Neuron (in vitro differentiated cells): ENCODE data around the gene CSNK1G2.
"Not testable (repeated sequence)": the region's sequence is repeated elsewhere in the genome, so short reads cannot be mapped to it uniquely, and the experiment has no call there.

ENCODE experiments used
- H2AFZ ChIP-seq: one replicate; pipeline ENCODE4 v1.6.1; 2013; ENCODE audit warnings: low read depth, mild to moderate bottlenecking, inconsistent platforms, low read length, moderate library complexity
- H3K27me3 ChIP-seq: one replicate; pipeline ENCODE4 v1.6.1; 2013; ENCODE audit warnings: low read length; ENCODE audit not compliant: insufficient read depth
- H3K36me3 ChIP-seq: one replicate; pipeline ENCODE4 v1.6.1; 2013; ENCODE audit warnings: low read length; ENCODE audit not compliant: insufficient read depth
- H3K4me1 ChIP-seq: one replicate; pipeline ENCODE4 v1.6.1; 2013; ENCODE audit warnings: low read length; ENCODE audit not compliant: insufficient read depth
- H3K4me3 ChIP-seq: 2 replicates; pipeline ENCODE4 v1.5.1; 2013; ENCODE audit warnings: mild to moderate bottlenecking, low read length, moderate library complexity
- H3K9me3 ChIP-seq: one replicate; pipeline ENCODE4 v1.6.1; 2013; ENCODE audit warnings: low read length

CSNK1G2 gene

GRCh38 chr19:1984357-1984756 lies 43.4 kb downstream of the CSNK1G2 start:
- Histone ChIP-seq H2AFZ (no peak overlapping the region), H3K4me3 (no peak overlapping the region), H3K27me3 (no peaks in the 10 kb centered on the region), H3K9me3 (no peaks in the 10 kb centered on the region), H3K4me1 (no peaks in the 10 kb centered on the region), H3K36me3 (peaks cover 70% of the 10 kb centered on the region)

DNA sequence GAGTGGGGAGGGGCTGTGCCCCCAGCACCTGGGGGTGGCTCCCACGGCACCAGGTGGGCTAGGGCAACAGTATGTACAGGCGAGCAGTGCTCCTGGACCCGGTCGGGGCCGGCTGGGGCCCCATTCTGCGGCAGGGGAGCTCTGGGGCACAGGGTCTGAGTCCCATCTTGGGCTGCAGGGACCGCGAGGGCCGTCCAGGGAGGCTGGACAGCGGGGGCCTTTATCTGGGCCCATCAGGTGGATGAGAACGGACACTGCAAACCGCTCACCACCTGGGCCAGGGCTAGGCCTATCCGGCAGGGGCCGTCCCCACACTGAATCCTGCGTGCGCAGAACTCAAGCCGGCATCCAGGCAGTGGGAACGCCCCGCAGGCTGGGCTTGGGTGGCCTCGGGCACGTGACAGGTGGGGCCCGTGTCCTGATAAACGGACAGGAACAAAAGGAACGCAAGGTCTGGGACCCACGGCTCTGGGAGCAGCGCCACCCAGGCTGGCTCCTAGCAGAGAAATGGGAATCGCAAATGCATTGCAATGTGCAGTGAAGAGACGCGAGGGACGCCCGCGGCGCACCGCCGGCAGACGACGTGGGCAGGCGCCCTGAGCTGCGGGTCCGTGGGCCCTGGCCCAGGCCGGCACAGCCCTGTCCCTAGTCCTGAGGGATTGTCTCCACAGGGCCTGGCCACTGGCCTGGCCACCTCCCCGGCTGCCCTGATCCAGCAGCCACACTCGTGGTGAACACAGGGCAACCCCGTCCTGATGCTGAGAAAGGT lies 44.8 kb downstream of the CSNK1G2 start:
- Histone ChIP-seq H2AFZ (no peak overlapping the region), H3K9me3 (no peaks in the 10 kb centered on the region), H3K4me3 (no peak overlapping the region), H3K36me3 (peaks cover 76% of the 10 kb centered on the region), H3K4me1 (no peaks in the 10 kb centered on the region), H3K27me3 (no peaks in the 10 kb centered on the region)

GRCh38 chr19:1986357-1987162 lies 45.6 kb downstream of the CSNK1G2 start:
- Histone ChIP-seq H3K4me3 (no peak overlapping the region), H2AFZ (no peak overlapping the region), H3K9me3 (no peaks in the 10 kb centered on the region), H3K36me3 (peaks cover 77% of the 10 kb centered on the region), H3K27me3 (no peaks in the 10 kb centered on the region), H3K4me1 (no peaks in the 10 kb centered on the region)

GRCh38 chr19:1987197-1988187 lies 46.5 kb downstream of the CSNK1G2 start:
- Histone ChIP-seq H3K4me3 (no peak overlapping the region), H2AFZ (no peak overlapping the region), H3K9me3 (no peaks in the 10 kb centered on the region), H3K36me3 (peaks cover 70% of the 10 kb centered on the region), H3K4me1 (no peaks in the 10 kb centered on the region), H3K27me3 (no peaks in the 10 kb centered on the region)

GRCh38 chr19:1988464-1988863 lies 47.5 kb downstream of the CSNK1G2 start:
- H2AFZ ChIP-seq, H3K27me3 ChIP-seq, H3K9me3 ChIP-seq, H3K4me1 ChIP-seq, H3K4me3 ChIP-seq: not testable (repeated sequence)
- peaks cover 72% of the 10 kb centered on the region for H3K36me3 ChIP-seq

DNA sequence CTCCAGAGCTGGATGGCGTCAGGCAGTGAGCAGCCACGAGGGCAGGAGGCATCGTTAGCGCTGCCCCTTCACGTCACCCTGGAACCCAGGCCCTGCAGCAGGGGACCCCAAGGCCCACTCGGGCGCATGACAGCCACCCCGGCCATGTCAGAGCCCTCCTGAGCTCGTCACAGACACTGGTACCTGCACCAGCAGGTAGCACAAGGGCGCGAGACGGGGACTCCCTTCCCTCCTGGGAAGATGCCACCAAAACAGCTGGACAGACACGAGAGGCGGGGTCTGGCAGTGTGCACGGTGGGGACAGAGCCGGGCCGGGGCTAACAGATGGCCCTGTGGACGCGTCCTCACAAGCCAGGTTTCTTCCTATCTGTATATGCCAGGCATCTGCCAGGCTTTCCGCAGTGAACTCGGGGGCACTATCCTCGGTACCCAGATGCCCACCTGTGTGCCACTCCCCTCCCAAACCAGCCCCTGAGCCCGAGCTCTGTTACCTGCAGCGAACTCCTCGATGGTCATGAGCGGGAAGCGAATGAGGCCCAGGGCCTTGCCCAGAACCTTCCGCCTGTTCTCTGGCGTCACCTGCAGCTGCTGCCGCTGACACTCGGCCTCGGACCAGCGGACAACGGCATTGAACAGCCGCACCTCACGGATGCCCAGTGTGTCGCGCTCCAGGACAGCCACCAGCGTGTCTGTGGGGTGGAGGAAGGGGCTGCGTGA lies 48.7 kb downstream of the CSNK1G2 start:
- Histone ChIP-seq H3K27me3 (no peaks in the 10 kb centered on the region), H3K4me3 (no peak overlapping the region), H3K36me3 (peaks cover 69% of the 10 kb centered on the region)

DNA sequence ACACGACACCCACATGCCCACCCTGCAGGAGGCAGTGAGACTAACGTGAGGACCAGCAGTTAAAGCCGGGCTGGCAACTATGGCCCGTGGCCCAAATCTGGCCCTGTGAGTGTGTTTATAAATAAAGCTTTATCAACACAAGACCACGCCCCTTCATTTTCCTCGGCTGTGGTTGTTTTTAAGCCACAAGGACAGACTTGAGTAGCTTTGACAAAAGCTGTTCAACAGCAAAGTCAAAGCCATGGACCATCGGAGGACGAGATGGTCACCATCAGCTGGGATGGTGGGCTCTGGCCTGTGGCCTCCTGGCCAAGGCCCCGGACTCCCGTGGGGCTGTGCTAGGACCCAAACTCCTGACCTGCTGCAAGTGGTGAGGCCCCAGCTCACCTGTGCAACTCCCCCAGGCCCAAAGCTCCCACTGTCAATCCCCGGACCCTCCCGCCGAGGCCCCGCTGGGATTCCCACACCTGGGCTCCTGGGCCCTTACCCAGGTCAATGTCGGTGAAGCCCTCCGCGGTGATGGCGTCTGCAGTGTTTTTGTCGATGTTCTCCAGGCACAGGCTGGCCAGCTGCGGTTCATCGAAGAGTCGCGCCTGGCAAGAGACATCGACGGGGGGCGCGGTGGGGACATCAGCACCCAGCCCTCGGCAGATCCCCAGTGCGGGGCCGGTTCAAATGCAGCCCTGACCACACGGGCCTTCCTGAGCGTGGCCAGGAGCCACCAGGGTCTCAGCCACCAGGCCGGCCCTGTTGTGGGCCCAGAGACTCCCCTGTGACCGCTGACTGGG lies 49.5 kb downstream of the CSNK1G2 start:
- Histone ChIP-seq H3K27me3 (no peaks in the 10 kb centered on the region), H3K4me3 (no peak overlapping the region), H2AFZ (no peak overlapping the region), H3K4me1 (no peaks in the 10 kb centered on the region), H3K9me3 (no peaks in the 10 kb centered on the region), H3K36me3 (peaks cover 65% of the 10 kb centered on the region)

More for the DNA sequence above, 48.7 kb downstream of the CSNK1G2 start:
- Histone ChIP-seq H3K9me3 (no peaks in the 10 kb centered on the region), H3K4me1 (no peaks in the 10 kb centered on the region), H2AFZ (no peak overlapping the region)

DNA sequence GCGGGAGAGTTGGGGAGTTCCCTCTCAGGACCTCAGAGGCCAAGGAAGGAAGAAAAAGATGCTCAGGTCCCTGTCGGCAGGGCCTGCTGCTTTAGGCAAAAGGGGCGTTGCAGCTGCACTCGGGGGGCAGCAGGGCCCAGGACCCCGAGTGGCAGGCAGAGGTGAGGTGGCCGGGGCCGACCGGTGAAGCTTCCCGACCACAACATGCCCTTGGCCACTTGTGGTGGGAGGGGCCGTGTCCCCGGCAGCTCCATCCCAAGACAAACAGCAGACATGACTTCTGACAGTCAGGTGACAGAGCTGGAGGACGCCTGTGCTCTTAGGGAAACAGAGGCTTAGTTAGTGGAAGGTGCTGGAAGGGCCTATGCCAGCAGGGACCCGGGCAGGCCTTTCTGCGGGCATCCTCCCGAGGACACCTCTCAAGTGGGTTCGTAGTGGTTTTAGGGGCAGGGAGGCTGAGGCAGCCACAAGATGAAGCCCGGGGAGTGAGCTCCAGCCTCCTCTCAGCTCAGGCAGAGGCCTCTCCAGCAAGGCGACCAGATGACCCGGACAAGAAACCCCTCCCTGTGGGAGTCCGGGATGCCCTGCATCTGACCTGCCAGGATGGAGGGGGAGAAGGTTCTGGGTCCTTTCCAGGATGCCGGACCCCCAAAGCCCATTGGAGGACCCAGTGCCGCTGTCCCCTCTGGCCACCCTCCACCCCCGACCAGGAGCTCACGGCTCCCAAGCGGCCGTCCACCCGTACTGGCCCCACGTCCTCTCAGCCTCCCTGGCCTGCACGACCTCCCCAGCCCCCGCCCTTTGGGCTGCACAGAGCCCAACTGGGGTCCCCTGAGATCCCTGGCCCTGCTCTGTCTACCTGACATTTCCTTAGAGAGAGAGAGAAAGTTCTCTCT lies 50.3 kb downstream of the CSNK1G2 start:
- Histone ChIP-seq H2AFZ (no peak overlapping the region), H3K36me3 (peaks cover 62% of the 10 kb centered on the region), H3K27me3 (no peaks in the 10 kb centered on the region), H3K9me3 (peaks cover 4% of the 10 kb centered on the region), H3K4me1 (no peaks in the 10 kb centered on the region), H3K4me3 (no peak overlapping the region)

GRCh38 chr19:1992759-1993260 lies 51.8 kb downstream of the CSNK1G2 start:
- Histone ChIP-seq H3K4me1 (no peaks in the 10 kb centered on the region), H3K9me3 (peaks cover 7% of the 10 kb centered on the region), H3K4me3 (no peak overlapping the region), H2AFZ (no peak overlapping the region), H3K36me3 (peaks cover 59% of the 10 kb centered on the region), H3K27me3 (no peaks in the 10 kb centered on the region)

DNA sequence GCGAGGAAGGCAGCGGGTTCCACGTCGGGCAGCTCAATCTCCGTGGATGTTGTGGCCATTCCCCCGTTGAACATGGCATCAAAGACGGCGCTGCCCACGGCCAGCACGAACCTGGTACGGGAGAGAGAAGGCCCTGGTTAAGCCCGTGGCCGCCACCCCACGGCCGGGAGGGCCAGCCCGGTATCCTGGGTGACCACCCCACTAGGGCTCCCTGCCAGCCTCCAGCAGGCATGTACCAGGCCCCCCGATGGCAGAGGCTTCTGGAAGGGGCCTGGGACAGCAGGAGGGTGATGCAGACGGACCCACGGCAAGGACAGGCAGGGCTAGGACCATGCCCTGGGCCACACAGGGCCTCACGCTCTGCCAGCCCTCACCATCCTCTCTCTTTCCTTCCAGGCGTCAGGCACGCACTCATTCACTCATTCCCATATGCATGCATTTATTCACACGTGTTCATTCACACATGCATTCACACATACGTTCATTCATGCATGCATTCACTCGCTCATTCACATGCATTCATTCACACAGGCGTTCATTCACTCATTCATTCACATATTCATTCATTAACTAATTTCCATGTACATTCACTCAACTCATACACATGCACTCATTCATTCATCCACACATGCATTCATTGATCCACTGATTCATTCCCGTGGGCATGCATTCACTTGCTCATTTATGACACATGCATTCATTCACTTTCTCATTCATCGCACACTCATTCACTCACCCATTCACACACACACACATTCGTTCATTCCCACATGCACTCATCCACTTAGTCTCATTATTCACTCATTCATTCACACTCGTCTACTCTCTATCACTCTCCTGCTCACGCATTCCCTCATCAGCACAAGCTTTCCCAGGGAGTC lies 56.6 kb downstream of the CSNK1G2 start:
- H3K9me3 ChIP-seq = peaks cover 14% of the 10 kb centered on the region
- no peak overlapping the region for H2AFZ ChIP-seq
- peaks cover 49% of the 10 kb centered on the region for H3K36me3 ChIP-seq
- H3K4me1 ChIP-seq = no peaks in the 10 kb centered on the region
- no peak overlapping the region for H3K4me3 ChIP-seq
- no peaks in the 10 kb centered on the region for H3K27me3 ChIP-seq
